HG02885 (cell line): ENCODE data around the gene REP15.
"Not testable (repeated sequence)": the region's sequence is repeated elsewhere in the genome, so short reads cannot be mapped to it uniquely, and the experiment has no call there.

Experiments used
- ATAC-seq: cut with Tn5 transposase; IDR thresholded peaks from one replicate; pipeline ENCODE4 v1.9.1; 2021; ENCODE audit warnings: mild to moderate bottlenecking; ENCODE audit not compliant: unreplicated experiment, poor library complexity

Gene REP15

GRCh38 chr12:27696293-27696652, at the start of gene REP15:
REP15 (plus strand) TSS chr12:27696447; CDS start chr12:27696563, 116 bp downstream.
- ATAC-seq = no peak

- no peak for ATAC-seq
Measured at GRCh38 chr12:27650011-27650410, 46.2 kb upstream of the REP15 start.

GRCh38 chr12:27651201-27651600, 45.0 kb upstream of the REP15 start:
- no peak for ATAC-seq

- no peak for ATAC-seq
Measured at GRCh38 chr12:27652174-27652763, 44.0 kb upstream of the REP15 start.

GRCh38 chr12:27653661-27654060, 42.6 kb upstream of the REP15 start:
- ATAC-seq = no peak

- ATAC-seq = not testable (repeated sequence)
Measured at GRCh38 chr12:27655476-27655875, 40.8 kb upstream of the REP15 start.

- ATAC-seq = no peak
Measured at GRCh38 chr12:27657296-27657695, 39.0 kb upstream of the REP15 start.

GRCh38 chr12:27665704-27666103, 30.5 kb upstream of the REP15 start:
- no peak for ATAC-seq

- no peak for ATAC-seq
Measured at GRCh38 chr12:27666510-27666909, 29.7 kb upstream of the REP15 start.

- no peak for ATAC-seq
Measured at GRCh38 chr12:27667540-27667939, 28.7 kb upstream of the REP15 start.

GRCh38 chr12:27672051-27672450, 24.2 kb upstream of the REP15 start:
- no peak for ATAC-seq

GRCh38 chr12:27672643-27673042, 23.6 kb upstream of the REP15 start:
- ATAC-seq = no peak

GRCh38 chr12:27673101-27673718, 23.0 kb upstream of the REP15 start:
- no peak for ATAC-seq

GRCh38 chr12:27674989-27675388, 21.3 kb upstream of the REP15 start:
- no peak for ATAC-seq

GRCh38 chr12:27680619-27681018, 15.6 kb upstream of the REP15 start:
- no peak for ATAC-seq

GRCh38 chr12:27682534-27682933, 13.7 kb upstream of the REP15 start:
- ATAC-seq = no peak

- no peak for ATAC-seq
Measured at GRCh38 chr12:27685274-27685673, 11.0 kb upstream of the REP15 start.

GRCh38 chr12:27686147-27686546, 10.1 kb upstream of the REP15 start:
- ATAC-seq = no peak

- no peak for ATAC-seq
Measured at GRCh38 chr12:27688671-27689070, 7.6 kb upstream of the REP15 start.

GRCh38 chr12:27689558-27690180, 6.6 kb upstream of the REP15 start:
- no peak for ATAC-seq

- ATAC-seq = no peak
Measured at GRCh38 chr12:27693403-27693802, 2.8 kb upstream of the REP15 start.
